Choroid plexus epithelial cell (primary cell): ENCODE results near the gene PSEN1.
"Not testable (repeated sequence)": the region's sequence is repeated elsewhere in the genome, so short reads cannot be mapped to it uniquely, and the experiment has no call there.

Experiments
- DNase-seq: peaks from one replicate; pipeline ENCODE4 v3.0.0-alpha.2; 2010; ENCODE audit warnings: low read depth
- H3K4me3 ChIP-seq: 2 replicates; pipeline ENCODE4 v1.5.1; 2011; ENCODE audit warnings: low read depth, mild to moderate bottlenecking, control low read depth, low read length, moderate library complexity
- CTCF ChIP-seq: conservative IDR thresholded peaks from 2 replicates; pipeline ENCODE4 v1.5.1; 2011; ENCODE audit warnings: low read depth, mild to moderate bottlenecking, control low read depth, inconsistent platforms, low read length, moderate library complexity

Gene PSEN1

GRCh38 chr14:73153272-73153671 lies 17.0 kb downstream of the PSEN1 start:
- DNase-seq, result peak; percentile 57
- TF ChIP-seq CTCF, result no peak
- H3K4me3 ChIP-seq, result no peak overlapping the region

- no peak for DNase-seq
- no peak for TF ChIP-seq CTCF
- H3K4me3 ChIP-seq, result no peak overlapping the region
Measured at GRCh38 chr14:73162251-73162650, 25.9 kb downstream of the PSEN1 start.

- TF ChIP-seq CTCF, result no peak
- DNase-seq, result no peak
- no peak overlapping the region for H3K4me3 ChIP-seq
Measured at GRCh38 chr14:73166399-73166798, 30.1 kb downstream of the PSEN1 start.

GRCh38 chr14:73167727-73168126 lies 31.4 kb downstream of the PSEN1 start:
- no peak for TF ChIP-seq CTCF

GRCh38 chr14:73168274-73168673 lies 32.0 kb downstream of the PSEN1 start:
- DNase-seq, result no peak
- no peak for TF ChIP-seq CTCF

More at GRCh38 chr14:73167727-73168126, 31.4 kb downstream of the PSEN1 start:
- no peak for DNase-seq
- H3K4me3 ChIP-seq, result no peak overlapping the region

GRCh38 chr14:73168691-73169090 lies 32.4 kb downstream of the PSEN1 start:
- DNase-seq, result no peak
- H3K4me3 ChIP-seq, result no peak overlapping the region
- TF ChIP-seq CTCF, result no peak

More at GRCh38 chr14:73168274-73168673, 32.0 kb downstream of the PSEN1 start:
- H3K4me3 ChIP-seq, result no peak overlapping the region

GRCh38 chr14:73169855-73170254 lies 33.5 kb downstream of the PSEN1 start:
- DNase-seq, result not testable (repeated sequence)

GRCh38 chr14:73170686-73171085 lies 34.4 kb downstream of the PSEN1 start:
- no peak overlapping the region for H3K4me3 ChIP-seq
- TF ChIP-seq CTCF, result no peak
- no peak for DNase-seq

More at GRCh38 chr14:73169855-73170254, 33.5 kb downstream of the PSEN1 start:
- not testable (repeated sequence) for H3K4me3 ChIP-seq
